HepG2 (cell line): ENCODE measurements around the gene ZNF621. TPM values are rescaled to one million over a fixed set of nuclear protein-coding genes. Genes with fewer than 3 reads are reported as not detected.

Experiments
- ATAC-seq: fragments of 200-7000 bp; cut with Tn5 transposase; 3 replicates; pipeline ENCODE4 v1.9.1; 2020; ENCODE audit warnings: mild to moderate bottlenecking, moderate library complexity
- BruUV-seq: library from RNA; stranded (reverse); fragments of 400-500 nt; replicated peaks from 2 replicates; lab custom pipeline; 2021; lab: Mats Ljungman, UMichigan
- CTCF ChIA-PET: fragments of 300-600 bp; formaldehyde crosslinking; extraction: SDS; loops from one replicate; lab custom pipeline; 2021; ENCODE audit warnings: low total read pairs, inconsistent platforms, low intra/inter-chr PET ratio; lab: Yijun Ruan, JAX
- POLR2A ChIA-PET: fragments of 350-600 bp; sonication (Branson Sonifier 250); formaldehyde crosslinking; loops from one replicate; lab custom pipeline; 2020; ENCODE audit warnings: antibody characterized with exemption, inconsistent platforms; lab: Yijun Ruan, JAX
- DNase-seq: peaks from one replicate; pipeline ENCODE4 v3.0.0-alpha.2; 2015; ENCODE audit warnings: low spot score
- FAIRE-seq: peaks from 3 replicates; lab custom pipeline; 2011; peaks lifted over from hg19 to GRCh38; lab: Jason Lieb, UNC
- H2AFZ ChIP-seq: one replicate; pipeline ENCODE4 v1.6.1; 2011; ENCODE audit warnings: low read length, inconsistent platforms
- H3K27ac ChIP-seq: fragments of 300-600 bp; 3 replicates; pipeline ENCODE4 v1.8.0; 2011; ENCODE audit warnings: mixed run types, mild to moderate bottlenecking, mixed read lengths, low read length, inconsistent platforms; ENCODE audit not compliant: insufficient read depth; ENCODE audit errors: extremely low read length
- H3K27me3 ChIP-seq, 2 experiments: fragments of 200-600 bp in 1 of 2; 2 replicates in 1 of 2; 3 replicates in 1 of 2; pipeline versions ENCODE4 v1.6.0 to v1.8.0; 2011; ENCODE audit warnings: low read length in 2 of 2, mild to moderate bottlenecking in 2 of 2, moderate library complexity in 2 of 2, inconsistent platforms in 1 of 2; ENCODE audit not compliant: insufficient read depth in 2 of 2, control insufficient read depth in 1 of 2
- H3K36me3 ChIP-seq, 2 experiments: fragments of 200-600 bp in 1 of 2; replicated peaks in 1 of 2; 2 replicates in 1 of 2; 3 replicates in 1 of 2; pipeline versions ENCODE4 v1.5.1 to v1.8.0; 2011; ENCODE audit warnings: low read length in 2 of 2, inconsistent platforms in 1 of 2; ENCODE audit not compliant: insufficient read depth in 2 of 2, control insufficient read depth in 1 of 2
- H3K4me1 ChIP-seq: 2 replicates; pipeline ENCODE4 v1.5.1; 2012; ENCODE audit warnings: low read length, inconsistent platforms; ENCODE audit not compliant: insufficient read depth
- H3K4me2 ChIP-seq: 2 replicates; pipeline ENCODE4 v1.6.0; 2011; ENCODE audit warnings: low read depth, low read length, inconsistent platforms
- H3K4me3 ChIP-seq, 3 experiments: fragments of 200-600 bp in 1 of 3; sonication (generic), shearing (Covaris generic) in 1 of 3; replicated peaks in 1 of 3; 2 replicates each; pipeline ENCODE4 v1.5.1; 2011 to 2016; ENCODE audit warnings: low read length in 3 of 3, inconsistent platforms in 2 of 3, low read depth in 2 of 3, mild to moderate bottlenecking in 2 of 3, control low read depth in 1 of 3, mixed read lengths in 1 of 3; ENCODE audit not compliant: insufficient read depth in 1 of 3
- H3K79me2 ChIP-seq: one replicate; pipeline ENCODE4 v1.6.1; 2011; ENCODE audit warnings: low read length, inconsistent platforms; ENCODE audit not compliant: insufficient read depth
- H3K9ac ChIP-seq: 2 replicates; pipeline ENCODE4 v1.6.0; 2011; ENCODE audit warnings: mild to moderate bottlenecking, low read depth, low read length, inconsistent platforms; ENCODE audit not compliant: insufficient read depth
- H3K9me3 ChIP-seq: 2 replicates; pipeline ENCODE4 v1.5.1; 2012; ENCODE audit warnings: mild to moderate bottlenecking, low read length
- H4K20me1 ChIP-seq: 2 replicates; pipeline ENCODE4 v1.6.0; 2011; ENCODE audit warnings: inconsistent platforms, mild to moderate bottlenecking, low read length, moderate library complexity; ENCODE audit not compliant: insufficient read depth
- AGO1 ChIP-seq: fragments of 200-400 bp; formaldehyde crosslinking; IDR thresholded peaks from 2 replicates; pipeline ENCODE4 v1.6.1; 2017; ENCODE audit warnings: mild to moderate bottlenecking, low read depth, low read length, moderate library complexity; ENCODE audit not compliant: poor library complexity, severe bottlenecking
- DMAP1 ChIP-seq: IDR thresholded peaks from 2 replicates; pipeline ENCODE4 v1.6.1; 2016
- DR1 ChIP-seq: sonication (generic); formaldehyde crosslinking; IDR thresholded peaks from 2 replicates; pipeline ENCODE4 v1.8.0; 2021; ENCODE audit warnings: mild to moderate bottlenecking, missing genetic modification reagents, inconsistent platforms
- SRSF9 ChIP-seq: fragments of 200-400 bp; formaldehyde crosslinking; IDR thresholded peaks from 2 replicates; pipeline ENCODE4 v1.6.1; 2018; ENCODE audit warnings: borderline replicate concordance, mild to moderate bottlenecking, low read depth, low read length; ENCODE audit not compliant: insufficient read depth, poor library complexity, severe bottlenecking
- ZNF879 ChIP-seq: sonication (generic); formaldehyde crosslinking; IDR thresholded peaks from 2 replicates; pipeline ENCODE4 v1.8.1; 2023; ENCODE audit warnings: missing genetic modification reagents
- WGBS: methylation state at CpG from one replicate; pipeline ENCODE4 v1.1.6; 2017; ENCODE audit warnings: low lambda C conversion rate; 5-methylcytosine and 5-hydroxymethylcytosine counted together
- in situ Hi-C: cut with HindIII; loops from 2 replicates; pipeline ENCODE4 v1.10.0; 2017; ENCODE audit warnings: low pct_unique_long_range_greater_than_20kb; ENCODE audit not compliant: extremely low pct_ligation_motif_present
- intact Hi-C: fragments of 100-400 bp; cut with micrococcal nuclease; formaldehyde crosslinking; loops from one replicate; pipeline ENCODE4 v1.10.0; 2022; ENCODE audit not compliant: unreplicated experiment
- polyA plus RNA-seq, 8 experiments: library from polyadenylated mRNA; depleted of rRNA in 3 of 8; stranded (reverse) in 7 of 8; unstranded in 1 of 8; fragments of >200 nt; fragmentation: Illumina TruSeq in 4 of 8; extraction: Trizol in 4 of 8; gene quantifications; 2 replicates each; pipeline versions ENCODE4 v1.2.1 to v1.2.3, GENCODE V29; 2011 to 2016; ENCODE audit warnings: low read depth in 4 of 8, missing spikeins in 1 of 8, mixed read lengths in 1 of 8; ENCODE audit not compliant: insufficient read depth in 1 of 8
- total RNA-seq, 5 experiments: library from RNA; depleted of rRNA; stranded (reverse); fragments of >200 nt; fragmentation: Illumina TruSeq; extraction: Trizol; gene quantifications; 2 replicates each; pipeline ENCODE4 v1.2.3, GENCODE V29; 2016; ENCODE audit warnings: low read depth in 1 of 5
- TF ChIP-seq, protein P1 (sequence below): sonication (generic); formaldehyde crosslinking; IDR thresholded peaks from 2 replicates; pipeline ENCODE4 v1.5.0; 2020; ENCODE audit warnings: mild to moderate bottlenecking, low read depth, missing genetic modification reagents, borderline replicate concordance
- TF ChIP-seq, protein P2 (sequence below): sonication (generic); formaldehyde crosslinking; IDR thresholded peaks from 2 replicates; pipeline ENCODE4 v1.5.0; 2020; ENCODE audit warnings: mild to moderate bottlenecking, missing genetic modification reagents
- TF ChIP-seq, protein P3 (sequence below), 2 experiments: sonication (generic) in 1 of 2; formaldehyde crosslinking in 1 of 2; IDR thresholded peaks; 2 replicates each; pipeline versions ENCODE4 v1.4.0 to v1.6.1; 2018 to 2020; ENCODE audit warnings: missing genetic modification reagents in 2 of 2, borderline replicate concordance in 1 of 2, low read depth in 1 of 2, mild to moderate bottlenecking in 1 of 2, missing biosample characterization in 1 of 2
- TF ChIP-seq, protein P4 (sequence below): sonication (generic); formaldehyde crosslinking; IDR thresholded peaks from 2 replicates; pipeline ENCODE4 v1.5.0; 2020; ENCODE audit warnings: mild to moderate bottlenecking, missing genetic modification reagents, borderline replicate concordance
- TF ChIP-seq, protein P5 (sequence below): sonication (generic); formaldehyde crosslinking; IDR thresholded peaks from 2 replicates; pipeline ENCODE4 v1.5.0; 2020; ENCODE audit warnings: missing genetic modification reagents
- TF ChIP-seq, protein P6 (sequence below): sonication (generic); formaldehyde crosslinking; IDR thresholded peaks from 2 replicates; pipeline ENCODE4 v1.5.0; 2020; ENCODE audit warnings: mild to moderate bottlenecking, missing genetic modification reagents, borderline replicate concordance

Gene ZNF621
- total and polyA plus RNA-seq, 2 of the 13 experiments (the other 11 are each of a cell fraction or from before 2014, with no cell fraction given) = 13.2 to 14.9 TPM

DNA sequence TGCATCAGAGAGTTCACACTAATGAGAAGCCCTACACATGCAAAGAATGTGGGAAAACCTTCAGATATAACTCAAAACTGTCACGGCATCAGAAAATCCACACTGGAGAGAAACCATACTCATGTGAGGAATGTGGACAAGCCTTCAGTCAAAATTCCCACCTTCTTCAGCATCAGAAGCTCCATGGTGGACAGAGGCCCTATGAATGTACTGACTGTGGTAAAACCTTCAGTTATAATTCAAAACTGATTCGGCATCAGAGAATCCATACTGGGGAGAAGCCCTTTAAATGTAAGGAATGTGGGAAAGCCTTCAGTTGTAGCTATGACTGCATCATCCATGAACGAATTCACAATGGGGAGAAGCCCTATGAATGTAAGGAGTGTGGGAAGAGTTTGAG lies 37.6 kb upstream of the ZNF621 start:
- Histone ChIP-seq H3K36me3 (peaks cover 4 to 19% of the 10 kb centered on the region in 2 experiments; a peak in 4 of 5 replicates), H4K20me1 (no peaks in the 10 kb centered on the region), H3K9ac (no peak overlapping the region), H3K27ac (no peak overlapping the region), H3K4me1 (peaks cover 10% of the 10 kb centered on the region; the same call in 1 of the 2 replicates), H3K4me2 (no peak overlapping the region), H3K79me2 (no peaks in the 10 kb centered on the region), H3K9me3 (no peaks in the 10 kb centered on the region), H2AFZ (no peak overlapping the region), H3K27me3 (no peaks in the 10 kb centered on the region), H3K4me3 (no peak overlapping the region)
- 88% methylated on average over 3 of the region's 3 CpGs for WGBS
- in situ Hi-C loops = no loop called here
- intact Hi-C loops = no loop called here
- ChIA-PET CTCF (no interaction called here), POLR2A (no interaction called here)
- BruUV-seq = no TSS peak
- no peak for ATAC-seq
- no peak for DNase-seq
- no peak for FAIRE-seq
- TF ChIP-seq AGO1 (no peak), DMAP1 (CRISPR knock-in tag) (no peak), ZNF879 (CRISPR knock-in tag) (no peak), SRSF9 (no peak), DR1 (no peak)
- TF ChIP-seq, protein P1, sequence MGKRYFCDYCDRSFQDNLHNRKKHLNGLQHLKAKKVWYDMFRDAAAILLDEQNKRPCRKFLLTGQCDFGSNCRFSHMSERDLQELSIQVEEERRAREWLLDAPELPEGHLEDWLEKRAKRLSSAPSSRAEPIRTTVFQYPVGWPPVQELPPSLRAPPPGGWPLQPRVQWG (CRISPR knock-in tag) = no peak
- TF ChIP-seq, protein P2, sequence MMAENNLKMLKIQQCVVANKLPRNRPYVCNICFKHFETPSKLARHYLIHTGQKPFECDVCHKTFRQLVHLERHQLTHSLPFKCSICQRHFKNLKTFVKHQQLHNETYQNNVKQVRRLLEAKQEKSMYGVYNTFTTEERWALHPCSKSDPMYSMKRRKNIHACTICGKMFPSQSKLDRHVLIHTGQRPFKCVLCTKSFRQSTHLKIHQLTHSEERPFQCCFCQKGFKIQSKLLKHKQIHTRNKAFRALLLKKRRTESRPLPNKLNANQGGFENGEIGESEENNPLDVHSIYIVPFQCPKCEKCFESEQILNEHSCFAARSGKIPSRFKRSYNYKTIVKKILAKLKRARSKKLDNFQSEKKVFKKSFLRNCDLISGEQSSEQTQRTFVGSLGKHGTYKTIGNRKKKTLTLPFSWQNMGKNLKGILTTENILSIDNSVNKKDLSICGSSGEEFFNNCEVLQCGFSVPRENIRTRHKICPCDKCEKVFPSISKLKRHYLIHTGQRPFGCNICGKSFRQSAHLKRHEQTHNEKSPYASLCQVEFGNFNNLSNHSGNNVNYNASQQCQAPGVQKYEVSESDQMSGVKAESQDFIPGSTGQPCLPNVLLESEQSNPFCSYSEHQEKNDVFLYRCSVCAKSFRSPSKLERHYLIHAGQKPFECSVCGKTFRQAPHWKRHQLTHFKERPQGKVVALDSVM = no peak
- TF ChIP-seq, protein P3, sequence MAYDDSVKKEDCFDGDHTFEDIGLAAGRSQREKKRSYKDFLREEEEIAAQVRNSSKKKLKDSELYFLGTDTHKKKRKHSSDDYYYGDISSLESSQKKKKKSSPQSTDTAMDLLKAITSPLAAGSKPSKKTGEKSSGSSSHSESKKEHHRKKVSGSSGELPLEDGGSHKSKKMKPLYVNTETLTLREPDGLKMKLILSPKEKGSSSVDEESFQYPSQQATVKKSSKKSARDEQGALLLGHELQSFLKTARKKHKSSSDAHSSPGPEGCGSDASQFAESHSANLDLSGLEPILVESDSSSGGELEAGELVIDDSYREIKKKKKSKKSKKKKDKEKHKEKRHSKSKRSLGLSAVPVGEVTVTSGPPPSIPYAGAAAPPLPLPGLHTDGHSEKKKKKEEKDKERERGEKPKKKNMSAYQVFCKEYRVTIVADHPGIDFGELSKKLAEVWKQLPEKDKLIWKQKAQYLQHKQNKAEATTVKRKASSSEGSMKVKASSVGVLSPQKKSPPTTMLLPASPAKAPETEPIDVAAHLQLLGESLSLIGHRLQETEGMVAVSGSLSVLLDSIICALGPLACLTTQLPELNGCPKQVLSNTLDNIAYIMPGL (CRISPR knock-in tag; IDR thresholded peaks at IDR 0.05; ENCODE audit: borderline replicate concordance in 1 of 2, low read depth in 1 of 2) = no peak
- TF ChIP-seq, protein P4, sequence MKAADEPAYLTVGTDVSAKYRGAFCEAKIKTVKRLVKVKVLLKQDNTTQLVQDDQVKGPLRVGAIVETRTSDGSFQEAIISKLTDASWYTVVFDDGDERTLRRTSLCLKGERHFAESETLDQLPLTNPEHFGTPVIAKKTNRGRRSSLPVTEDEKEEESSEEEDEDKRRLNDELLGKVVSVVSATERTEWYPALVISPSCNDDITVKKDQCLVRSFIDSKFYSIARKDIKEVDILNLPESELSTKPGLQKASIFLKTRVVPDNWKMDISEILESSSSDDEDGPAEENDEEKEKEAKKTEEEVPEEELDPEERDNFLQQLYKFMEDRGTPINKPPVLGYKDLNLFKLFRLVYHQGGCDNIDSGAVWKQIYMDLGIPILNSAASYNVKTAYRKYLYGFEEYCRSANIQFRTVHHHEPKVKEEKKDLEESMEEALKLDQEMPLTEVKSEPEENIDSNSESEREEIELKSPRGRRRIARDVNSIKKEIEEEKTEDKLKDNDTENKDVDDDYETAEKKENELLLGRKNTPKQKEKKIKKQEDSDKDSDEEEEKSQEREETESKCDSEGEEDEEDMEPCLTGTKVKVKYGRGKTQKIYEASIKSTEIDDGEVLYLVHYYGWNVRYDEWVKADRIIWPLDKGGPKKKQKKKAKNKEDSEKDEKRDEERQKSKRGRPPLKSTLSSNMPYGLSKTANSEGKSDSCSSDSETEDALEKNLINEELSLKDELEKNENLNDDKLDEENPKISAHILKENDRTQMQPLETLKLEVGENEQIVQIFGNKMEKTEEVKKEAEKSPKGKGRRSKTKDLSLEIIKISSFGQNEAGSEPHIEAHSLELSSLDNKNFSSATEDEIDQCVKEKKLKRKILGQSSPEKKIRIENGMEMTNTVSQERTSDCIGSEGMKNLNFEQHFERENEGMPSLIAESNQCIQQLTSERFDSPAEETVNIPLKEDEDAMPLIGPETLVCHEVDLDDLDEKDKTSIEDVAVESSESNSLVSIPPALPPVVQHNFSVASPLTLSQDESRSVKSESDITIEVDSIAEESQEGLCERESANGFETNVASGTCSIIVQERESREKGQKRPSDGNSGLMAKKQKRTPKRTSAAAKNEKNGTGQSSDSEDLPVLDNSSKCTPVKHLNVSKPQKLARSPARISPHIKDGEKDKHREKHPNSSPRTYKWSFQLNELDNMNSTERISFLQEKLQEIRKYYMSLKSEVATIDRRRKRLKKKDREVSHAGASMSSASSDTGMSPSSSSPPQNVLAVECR = no peak
- TF ChIP-seq, protein P5, sequence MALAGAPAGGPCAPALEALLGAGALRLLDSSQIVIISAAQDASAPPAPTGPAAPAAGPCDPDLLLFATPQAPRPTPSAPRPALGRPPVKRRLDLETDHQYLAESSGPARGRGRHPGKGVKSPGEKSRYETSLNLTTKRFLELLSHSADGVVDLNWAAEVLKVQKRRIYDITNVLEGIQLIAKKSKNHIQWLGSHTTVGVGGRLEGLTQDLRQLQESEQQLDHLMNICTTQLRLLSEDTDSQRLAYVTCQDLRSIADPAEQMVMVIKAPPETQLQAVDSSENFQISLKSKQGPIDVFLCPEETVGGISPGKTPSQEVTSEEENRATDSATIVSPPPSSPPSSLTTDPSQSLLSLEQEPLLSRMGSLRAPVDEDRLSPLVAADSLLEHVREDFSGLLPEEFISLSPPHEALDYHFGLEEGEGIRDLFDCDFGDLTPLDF (CRISPR knock-in tag) = no peak
- TF ChIP-seq, protein P6, sequence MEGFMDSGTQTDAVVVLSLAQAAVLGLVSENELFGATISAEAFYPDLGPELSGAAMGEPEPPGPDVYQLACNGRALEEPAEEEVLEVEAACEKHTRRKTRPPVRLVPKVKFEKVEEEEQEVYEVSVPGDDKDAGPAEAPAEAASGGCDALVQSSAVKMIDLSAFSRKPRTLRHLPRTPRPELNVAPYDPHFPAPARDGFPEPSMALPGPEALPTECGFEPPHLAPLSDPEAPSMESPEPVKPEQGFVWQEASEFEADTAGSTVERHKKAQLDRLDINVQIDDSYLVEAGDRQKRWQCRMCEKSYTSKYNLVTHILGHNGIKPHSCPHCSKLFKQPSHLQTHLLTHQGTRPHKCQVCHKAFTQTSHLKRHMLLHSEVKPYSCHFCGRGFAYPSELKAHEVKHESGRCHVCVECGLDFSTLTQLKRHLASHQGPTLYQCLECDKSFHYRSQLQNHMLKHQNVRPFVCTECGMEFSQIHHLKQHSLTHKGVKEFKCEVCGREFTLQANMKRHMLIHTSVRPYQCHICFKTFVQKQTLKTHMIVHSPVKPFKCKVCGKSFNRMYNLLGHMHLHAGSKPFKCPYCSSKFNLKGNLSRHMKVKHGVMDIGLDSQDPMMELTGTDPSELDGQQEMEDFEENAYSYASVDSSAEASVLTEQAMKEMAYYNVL (CRISPR knock-in tag) = no peak
